GM23248 (cell line): ENCODE results near the gene RAN.

Source experiments
- EZH2 ChIP-seq: fragments of 200-600 bp; sonication (generic); IDR thresholded peaks from 2 replicates; pipeline ENCODE4 v1.6.1; 2018; ENCODE audit warnings: antibody characterized with exemption, mild to moderate bottlenecking; ENCODE audit not compliant: insufficient read depth, poor library complexity, severe bottlenecking
- EZH2phosphoT487 ChIP-seq: fragments of 200-600 bp; sonication (generic); IDR thresholded peaks from 2 replicates; pipeline ENCODE4 v1.6.1; 2018; ENCODE audit warnings: antibody characterized with exemption, moderate library complexity, mild to moderate bottlenecking, low read depth; ENCODE audit not compliant: insufficient read depth

DNA sequence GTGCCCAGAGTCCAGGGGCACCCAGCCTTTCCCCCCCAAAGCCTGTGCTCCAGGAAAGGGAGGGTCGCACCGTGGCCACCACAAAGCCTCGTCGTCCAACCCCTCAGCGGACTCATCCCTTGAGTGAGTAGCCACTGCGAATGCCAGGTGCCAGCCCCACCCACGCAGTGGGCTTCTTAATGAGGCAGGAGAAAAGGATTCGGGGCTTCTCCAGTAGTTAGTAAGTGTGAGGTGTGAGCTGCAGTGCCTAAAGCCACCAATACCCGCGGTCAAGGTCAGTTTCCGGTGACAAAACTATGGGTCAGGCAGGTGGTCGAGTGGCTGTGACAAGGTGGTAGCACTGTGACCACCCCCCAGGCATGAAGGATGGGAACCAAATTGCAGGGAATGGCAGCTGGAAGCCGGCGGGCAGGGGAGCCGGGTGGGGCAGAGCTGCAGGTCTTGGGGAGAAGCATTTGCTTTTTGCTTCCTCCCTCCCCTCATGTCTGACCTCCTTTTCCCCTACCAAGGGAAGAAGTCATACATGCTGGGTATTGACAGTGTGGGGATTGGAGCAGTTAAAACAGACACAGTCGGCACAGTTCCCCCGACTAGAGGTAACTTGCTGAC is 8.0 kb downstream of the RAN start:
- no peak for TF ChIP-seq EZH2
- TF ChIP-seq EZH2phosphoT487 = no peak
